PC-3 (cell line): ENCODE results near the gene CHST11.

Experiments
- CTCF ChIP-seq: fragments of 300-600 bp; sonication (generic); conservative IDR thresholded peaks from 2 replicates; pipeline ENCODE4 v1.5.1; 2017; ENCODE audit warnings: antibody characterized with exemption, low read depth, mild to moderate bottlenecking, low read length
- EZH2 ChIP-seq: fragments of 300-600 bp; sonication (generic); IDR thresholded peaks from one replicate; pipeline ENCODE4 v1.6.1; 2017; ENCODE audit warnings: antibody characterized with exemption, mild to moderate bottlenecking, low read length; ENCODE audit not compliant: unreplicated experiment

DNA sequence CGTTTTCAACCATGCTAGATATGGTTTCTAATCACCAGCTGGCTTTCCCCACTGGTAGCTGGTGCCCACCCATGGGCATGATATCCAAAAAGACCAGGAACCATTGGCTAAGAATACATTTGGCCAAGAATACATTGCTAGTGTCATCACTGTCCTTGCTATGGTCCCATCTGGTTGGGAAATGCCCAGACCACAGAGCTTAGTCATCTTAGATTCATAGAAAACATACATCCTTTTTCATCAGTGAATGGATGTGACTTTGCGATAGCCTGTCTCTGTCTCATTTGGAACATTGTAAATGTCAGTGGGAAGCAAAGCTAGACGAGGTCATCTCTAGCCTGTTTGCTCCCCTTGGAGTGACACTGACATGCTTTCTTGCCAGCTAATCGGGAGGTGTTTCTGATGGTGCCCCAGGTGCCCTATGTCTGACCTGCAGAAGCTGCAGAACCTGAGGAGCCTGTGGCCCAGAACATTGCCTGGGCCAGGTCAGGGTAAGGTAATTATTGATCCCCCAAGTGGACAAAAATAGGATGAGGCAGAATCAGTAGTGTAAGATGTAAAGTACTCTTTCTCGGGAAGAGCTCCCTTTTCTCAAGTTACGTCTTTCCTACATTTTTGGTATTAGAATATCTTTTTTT lies 306.5 kb downstream of the CHST11 start:
- TF ChIP-seq CTCF (no peak), EZH2 (no peak)
